ENCODE data around the gene GNAO1.
A peak's percentile ranks its signal among the peaks of the same experiment; 100 is the strongest.

Gene GNAO1

GRCh38 chr16:56198755-56199114 is 7.4 kb downstream of the GNAO1 start:
- no peak for TF ChIP-seq CTCF (conservative IDR thresholded peaks at IDR 0.05)
- TF ChIP-seq ZFX (IDR thresholded peaks at IDR 0.05) = no peak
- H3K27ac ChIP-seq = no peak overlapping the region

DNA sequence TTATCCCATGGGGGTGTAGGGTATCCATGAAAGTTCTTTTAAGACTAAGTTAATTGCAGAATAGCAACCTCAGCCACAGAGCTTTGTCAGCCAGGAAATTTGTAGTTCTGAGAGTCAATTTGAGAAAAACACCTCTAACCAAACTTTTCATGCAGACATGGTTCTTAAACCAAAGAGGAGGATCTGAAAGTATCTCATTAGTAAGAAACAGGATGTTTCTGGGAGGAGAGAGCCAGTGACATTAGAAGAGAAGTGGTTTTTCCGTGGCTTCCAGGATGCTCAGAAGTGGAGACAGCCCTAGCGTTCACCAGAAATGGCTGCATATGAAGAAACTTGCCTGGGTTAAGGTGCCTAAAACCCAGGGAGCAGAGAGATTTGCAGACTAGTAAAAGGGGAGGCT is 7.9 kb downstream of the GNAO1 start:
- TF ChIP-seq CTCF (conservative IDR thresholded peaks at IDR 0.05) (no peak), ZFX (IDR thresholded peaks at IDR 0.05) (no peak)
- no peak overlapping the region for H3K27ac ChIP-seq

DNA sequence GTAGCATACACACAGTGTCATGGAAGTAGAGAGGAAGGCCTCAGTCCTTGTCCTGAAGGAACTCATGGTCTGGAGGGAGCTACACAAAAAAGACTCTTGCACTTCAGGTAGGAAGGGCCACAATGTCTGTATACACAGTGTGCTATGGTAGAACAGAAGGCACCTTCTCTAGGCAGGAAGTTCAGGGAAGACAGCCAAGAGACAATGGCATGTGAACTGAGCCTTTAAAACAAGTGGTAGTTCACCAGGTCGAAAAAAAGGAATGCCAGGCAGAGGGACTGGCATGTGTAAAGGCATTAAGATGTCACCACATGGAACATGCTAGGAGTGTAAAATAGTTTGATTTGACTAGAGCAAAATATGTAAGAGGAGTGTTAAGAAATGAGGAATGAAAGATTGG is 9.7 kb downstream of the GNAO1 start:
- H3K27ac ChIP-seq = no peak overlapping the region
- TF ChIP-seq CTCF (conservative IDR thresholded peaks at IDR 0.05) (no peak), ZFX (IDR thresholded peaks at IDR 0.05) (no peak)

DNA sequence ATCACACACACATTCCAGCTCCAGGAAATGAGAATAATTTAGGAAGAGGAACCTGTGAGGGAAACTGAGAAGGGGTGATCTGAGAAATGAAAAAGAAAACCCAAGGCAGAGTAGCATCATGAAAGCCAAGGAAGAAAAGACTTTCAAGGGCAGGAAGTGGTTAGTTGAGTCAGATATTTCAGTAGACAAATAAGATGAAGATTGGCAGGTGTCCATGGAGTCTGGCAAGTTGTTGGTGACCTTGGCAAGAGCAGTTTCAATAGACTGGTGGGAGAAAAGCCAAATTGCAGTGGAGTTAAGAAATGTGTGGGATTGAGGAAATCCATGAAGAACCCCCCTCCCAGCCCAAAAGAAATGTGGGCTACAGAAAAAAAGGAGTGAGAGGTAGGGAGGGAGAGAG is 10.7 kb downstream of the GNAO1 start:
- no peak overlapping the region for H3K27ac ChIP-seq
- TF ChIP-seq ZFX (IDR thresholded peaks at IDR 0.05) (no peak), CTCF (conservative IDR thresholded peaks at IDR 0.05) (no peak)

DNA sequence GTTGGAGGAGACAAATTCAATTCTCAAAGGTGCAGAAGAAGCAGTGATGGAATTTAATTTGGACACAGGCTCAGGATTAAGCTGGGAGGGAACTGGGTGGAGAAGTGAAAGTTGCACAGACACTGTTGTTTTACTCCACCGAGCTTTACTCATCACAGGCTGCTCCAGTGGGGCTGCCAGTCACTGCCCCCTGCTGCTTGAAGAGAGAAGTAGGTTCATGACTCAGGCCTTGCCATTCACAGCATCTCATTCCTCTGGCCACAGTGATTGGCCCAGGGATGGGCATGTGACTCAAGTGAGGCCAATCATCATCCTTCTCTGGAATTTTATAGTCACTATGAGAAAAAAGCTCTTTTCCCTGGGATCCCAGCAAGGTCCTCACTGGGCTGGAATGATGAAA is 11.8 kb downstream of the GNAO1 start:
- no peak overlapping the region for H3K27ac ChIP-seq
- TF ChIP-seq CTCF (conservative IDR thresholded peaks at IDR 0.05) (peak; percentile 37), ZFX (IDR thresholded peaks at IDR 0.05) (no peak)

DNA sequence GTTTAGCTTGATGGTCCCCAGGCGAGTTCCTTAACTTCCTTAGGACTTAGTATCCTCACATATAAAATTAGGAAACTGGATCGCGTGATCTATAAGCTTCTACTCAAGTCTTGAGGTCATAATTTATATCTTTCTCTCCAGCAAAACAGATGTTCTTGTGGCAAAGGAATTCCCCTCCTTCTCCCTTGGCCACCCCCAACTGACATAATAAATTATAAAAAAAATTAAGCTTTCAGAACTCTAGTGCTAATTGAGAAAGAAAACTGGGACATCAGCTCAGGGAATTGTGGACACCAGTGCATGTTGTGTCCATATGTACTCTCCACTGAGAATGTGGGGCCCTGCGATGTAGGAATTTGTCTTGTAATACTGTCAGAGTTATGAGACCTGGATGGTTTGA is 13.5 kb downstream of the GNAO1 start:
- no peak for TF ChIP-seq CTCF (conservative IDR thresholded peaks at IDR 0.05)
- TF ChIP-seq ZFX (IDR thresholded peaks at IDR 0.05) = no peak

DNA sequence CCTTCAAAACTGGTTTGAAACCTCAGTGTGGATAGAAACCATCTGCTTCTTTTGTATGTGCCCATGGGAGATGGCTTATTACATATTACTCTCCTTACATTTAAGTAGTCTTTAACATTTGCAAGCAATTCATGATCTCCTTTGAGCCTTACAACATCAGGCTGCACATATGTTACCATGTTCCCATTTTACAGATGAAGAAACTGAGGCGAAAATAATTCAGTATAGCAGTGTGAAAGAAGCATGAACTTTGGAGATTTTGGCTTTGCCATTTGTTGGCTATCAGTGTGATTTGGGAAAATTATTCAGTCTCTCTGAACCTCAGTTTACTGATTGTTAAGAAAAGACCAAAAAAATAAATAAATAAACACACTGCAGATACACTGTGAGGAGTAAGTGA is 15.7 kb downstream of the GNAO1 start:
- TF ChIP-seq CTCF (conservative IDR thresholded peaks at IDR 0.05) (no peak), ZFX (IDR thresholded peaks at IDR 0.05) (no peak)
- H3K27ac ChIP-seq = no peak overlapping the region

More for the DNA sequence above, 13.5 kb downstream of the GNAO1 start:
- H3K27ac ChIP-seq = no peak overlapping the region
